Activated T-helper 1 cell treated with Interleukin-2 at 50 U/mL for 16 hours (primary cell): ENCODE results near the gene WDCP.
"Not testable (repeated sequence)": the region's sequence is repeated elsewhere in the genome, so short reads cannot be mapped to it uniquely, and the experiment has no call there.

Experiments used
- DNase-seq: peaks from one replicate; pipeline ENCODE4 v3.0.0-alpha.2; 2020; ENCODE audit warnings: low read depth

Gene WDCP

DNA sequence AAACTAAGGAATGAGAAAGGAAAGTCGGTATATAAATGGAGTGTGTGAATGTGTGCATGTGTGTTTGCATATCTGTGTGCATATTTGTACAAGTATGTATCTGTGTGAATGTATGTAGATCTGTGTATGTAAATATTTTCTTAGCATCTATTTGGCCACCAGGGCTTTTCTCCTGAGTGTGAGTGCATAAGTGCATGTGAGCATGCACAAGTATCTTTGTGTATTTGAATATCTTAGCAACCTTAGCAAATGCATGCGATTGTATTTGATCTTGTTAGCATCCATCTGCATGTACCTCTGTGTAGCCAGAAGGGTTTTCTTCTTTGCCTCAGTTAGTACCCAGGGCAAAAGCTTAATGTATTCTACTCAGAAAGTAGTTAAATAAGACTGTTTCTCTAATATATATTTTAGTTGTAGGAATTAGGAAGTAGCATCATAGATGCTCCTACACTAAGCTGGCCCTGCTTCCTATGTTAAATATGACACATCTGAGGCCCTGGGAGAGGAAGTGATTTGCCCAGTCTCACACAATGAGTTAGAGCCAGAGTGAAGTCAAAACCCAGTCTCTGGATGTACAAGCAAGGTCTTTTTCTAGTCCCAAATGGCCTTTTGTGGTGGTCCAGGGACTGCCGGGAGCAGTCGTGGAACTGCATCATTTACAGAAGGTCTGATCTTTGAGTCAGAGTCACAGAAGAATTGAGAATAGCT, 11.5 kb upstream of the WDCP start:
- no peak for DNase-seq

DNA sequence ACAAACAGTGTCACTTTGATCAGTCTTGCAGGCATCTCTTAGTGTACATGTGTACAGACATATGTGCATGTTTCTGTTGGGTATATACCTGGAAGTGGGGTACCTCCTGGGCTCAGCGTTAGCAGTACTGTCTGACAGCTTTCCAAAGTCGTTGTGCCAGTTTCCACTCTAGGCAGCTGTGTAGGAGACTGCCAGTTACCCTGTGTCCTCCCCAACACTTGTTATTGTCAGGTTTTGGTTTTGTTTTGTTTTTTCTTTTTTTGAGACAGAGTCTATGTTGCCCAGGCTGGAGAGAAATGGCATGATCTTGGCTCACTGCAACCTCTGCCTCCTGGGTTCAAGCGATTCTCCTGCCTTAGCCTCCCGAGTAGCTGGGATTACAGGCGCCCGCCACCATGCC, 8.6 kb upstream of the WDCP start:
- no peak for DNase-seq

DNA sequence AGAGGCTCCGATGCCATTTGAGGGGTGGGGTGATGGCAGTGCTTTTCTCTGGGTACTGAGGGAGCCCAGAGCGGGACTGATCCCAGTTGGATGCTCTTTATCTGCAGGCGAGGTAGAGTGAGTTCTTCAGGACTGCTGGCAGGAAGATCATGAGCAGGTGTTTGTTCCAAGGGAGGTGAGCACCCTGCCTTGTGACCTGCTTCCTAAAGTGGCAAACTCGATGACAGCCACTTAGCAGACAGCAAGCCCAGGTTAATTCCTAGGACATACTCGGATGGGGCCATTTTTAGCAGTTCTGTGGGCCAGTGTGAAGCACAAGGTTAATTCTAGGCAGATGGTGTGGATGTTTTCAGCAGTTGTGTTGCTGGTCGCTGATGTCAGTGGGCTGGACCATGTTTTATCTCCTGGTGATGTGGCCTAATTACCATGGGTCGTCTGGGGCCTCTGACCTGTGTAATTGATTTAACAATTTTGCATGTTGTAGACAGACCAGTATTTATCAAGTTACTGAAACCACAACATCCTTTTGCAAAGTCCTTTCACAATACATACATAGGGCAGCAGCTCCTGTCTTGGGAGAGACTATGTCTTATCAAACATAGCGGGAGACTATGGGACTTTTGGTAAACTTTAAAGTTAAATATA, 7.3 kb upstream of the WDCP start:
- DNase-seq, result no peak

DNA sequence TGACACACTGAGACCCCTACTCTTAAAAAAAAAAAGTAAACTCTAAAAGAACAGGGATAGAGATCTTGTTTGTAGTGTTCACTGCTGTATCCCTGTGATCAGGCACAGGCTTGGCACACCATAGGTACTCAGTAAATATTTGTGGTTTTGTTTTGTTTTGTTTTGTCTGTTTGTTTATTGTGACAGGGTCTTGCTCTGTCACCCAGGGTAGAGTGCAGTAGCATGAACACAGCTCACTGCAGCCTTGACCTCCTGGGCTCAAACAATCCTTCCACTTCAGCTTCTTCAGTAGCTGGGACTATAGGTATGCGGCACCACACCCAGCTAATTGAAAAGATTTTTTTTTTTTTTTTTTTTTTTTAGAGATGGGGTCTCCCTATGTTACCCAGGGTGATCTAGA, 5.8 kb upstream of the WDCP start:
- DNase-seq, result no peak

DNA sequence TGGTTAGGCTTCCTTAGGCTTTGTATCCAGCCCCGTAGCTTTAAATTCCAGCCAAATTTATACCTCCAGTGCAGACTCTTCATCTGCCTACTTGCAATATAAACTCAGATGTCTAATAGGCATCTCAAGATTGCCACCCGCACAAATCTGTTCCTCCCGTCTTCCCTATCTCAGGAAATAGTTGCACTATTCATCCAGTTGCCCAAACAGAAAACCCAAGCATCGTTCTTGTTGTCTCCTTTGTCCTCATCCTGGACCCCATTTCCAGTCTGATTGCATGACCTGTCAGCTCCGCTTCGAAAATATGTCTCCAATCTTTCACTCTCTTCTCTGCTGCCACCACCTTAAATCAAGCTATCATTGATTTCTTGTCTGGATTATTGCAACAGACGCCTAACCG, 4.6 kb upstream of the WDCP start:
- DNase-seq, result no peak

DNA sequence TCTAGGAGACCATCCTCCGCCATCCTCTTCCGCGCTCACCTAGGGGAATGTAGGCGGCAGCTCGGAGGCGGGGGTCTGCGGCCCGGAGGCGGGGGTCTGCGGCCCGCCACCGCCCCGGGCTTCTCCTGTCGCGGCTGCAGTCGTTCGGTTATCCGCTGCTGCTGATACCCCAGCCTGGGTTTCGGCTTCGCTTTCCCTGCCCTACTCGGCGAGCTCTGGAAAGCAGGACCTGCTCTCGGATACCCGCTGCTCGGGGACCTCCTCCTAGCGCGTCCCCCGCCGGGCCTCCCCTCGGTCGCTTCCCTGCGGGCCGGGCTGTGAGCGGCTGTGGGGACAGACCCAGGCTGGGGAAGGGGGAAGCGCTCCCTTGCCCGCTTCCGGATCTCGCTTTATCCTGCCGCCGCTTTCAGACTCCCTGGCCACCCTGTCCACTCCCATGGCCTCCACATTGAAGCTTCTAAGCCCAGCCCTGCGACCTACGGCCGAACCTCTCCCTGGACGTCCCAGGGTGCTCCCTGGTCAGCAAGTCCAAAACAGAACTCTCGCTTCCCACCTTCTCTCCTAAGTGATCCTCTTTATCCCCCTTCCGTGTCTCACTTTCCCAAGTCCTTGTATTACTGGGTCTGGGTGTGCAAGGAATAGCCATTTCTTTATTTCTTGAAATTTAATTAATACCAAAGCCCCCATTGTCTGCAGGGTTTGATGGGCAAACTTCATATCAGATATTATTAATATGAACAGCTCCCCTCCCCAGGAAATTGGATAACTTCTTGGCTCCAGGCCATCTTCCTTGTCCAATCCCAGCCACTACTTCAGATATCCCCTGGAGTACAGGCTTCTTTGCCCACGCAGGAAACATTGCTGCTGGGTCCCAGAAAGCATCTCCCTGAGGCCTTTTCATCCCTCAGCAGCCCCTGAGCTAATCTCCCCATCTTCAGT, 3.1 kb upstream of the WDCP start:
- no peak for DNase-seq

DNA sequence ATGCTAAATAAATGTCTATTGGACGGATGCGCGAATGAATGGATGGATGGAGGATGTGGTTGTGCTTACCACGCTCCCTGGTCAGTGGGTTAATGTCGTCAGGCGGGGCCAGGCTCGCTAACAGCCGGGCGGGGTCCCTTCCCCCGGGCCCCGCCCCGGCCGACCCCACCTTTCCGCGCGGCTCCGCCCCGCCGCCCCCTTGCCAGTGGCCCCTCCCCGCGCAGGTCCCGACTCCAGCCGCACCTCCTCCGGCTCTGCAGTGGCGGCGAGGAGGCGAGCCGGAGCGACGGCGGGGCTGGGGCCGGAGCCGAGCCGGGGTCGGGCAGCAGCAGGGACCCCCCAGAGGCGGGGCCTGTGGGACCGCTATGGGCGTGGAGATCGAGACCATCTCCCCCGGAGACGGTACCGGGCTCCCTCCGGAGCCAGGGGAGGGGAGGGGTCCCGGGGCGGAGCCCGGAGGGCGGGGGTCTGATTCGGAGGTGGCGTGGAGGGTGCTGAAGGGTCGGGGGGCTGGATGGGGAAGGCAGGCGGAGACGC, 2.4 kb upstream of the WDCP start, which contains the start of gene FKBP1B:
Gene FKBP1B, plus strand, starts transcription at position 257 of the 537 bp plus-strand sequence. Its CDS starts 109 bp downstream, at position 366.
- peak; percentile 29 for DNase-seq

DNA sequence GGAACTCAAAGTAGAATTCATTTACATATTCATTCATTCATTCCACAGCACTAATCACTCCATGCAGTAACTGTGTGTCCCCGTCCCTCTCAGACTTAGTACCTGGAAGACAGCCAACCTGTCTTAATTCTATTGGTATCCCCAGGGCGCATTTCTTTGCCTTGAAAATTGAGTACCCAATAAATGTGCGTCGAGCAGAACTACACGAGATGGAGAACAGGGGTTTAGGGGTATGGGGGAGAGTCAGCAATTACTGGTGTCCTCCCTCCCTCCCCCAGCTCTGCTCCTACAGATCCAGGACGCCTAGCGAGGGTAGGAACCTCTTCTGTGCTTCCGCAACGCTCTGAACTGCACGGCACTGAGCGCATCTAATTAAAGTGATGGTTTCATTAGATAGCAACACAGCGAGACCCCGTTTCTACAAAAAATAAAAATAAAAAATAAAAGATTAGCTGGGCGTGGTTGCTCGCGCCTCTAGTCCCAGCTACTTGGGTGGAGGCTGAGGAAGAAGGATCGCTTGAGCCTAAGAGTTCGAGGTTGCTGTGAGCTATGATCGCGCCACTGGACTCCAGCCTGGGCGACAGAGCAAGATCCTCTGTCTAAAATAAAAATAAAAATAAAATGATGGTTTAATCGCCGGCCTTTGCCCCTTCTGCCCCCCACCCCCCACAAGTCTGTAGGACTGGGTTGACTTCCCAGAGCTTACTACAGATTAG, 1.7 kb upstream of the WDCP start:
- DNase-seq, result no peak

DNA sequence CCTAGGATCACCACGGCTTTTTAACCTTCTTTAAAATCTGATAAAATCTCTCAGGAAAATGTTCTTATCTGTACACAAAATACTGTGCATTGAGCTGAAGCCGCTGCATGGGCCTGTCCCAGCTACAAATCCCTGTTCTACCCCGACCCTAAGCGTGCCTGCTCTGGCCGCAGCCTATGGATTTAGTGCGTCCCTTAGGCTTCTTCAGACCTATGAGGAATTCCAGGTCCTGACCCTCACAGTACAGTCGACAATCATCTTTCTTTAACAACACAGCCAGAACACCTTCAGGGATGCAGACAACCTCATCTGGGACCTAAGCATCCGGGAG, 477 bp upstream of the WDCP start:
- DNase-seq, result no peak

DNA sequence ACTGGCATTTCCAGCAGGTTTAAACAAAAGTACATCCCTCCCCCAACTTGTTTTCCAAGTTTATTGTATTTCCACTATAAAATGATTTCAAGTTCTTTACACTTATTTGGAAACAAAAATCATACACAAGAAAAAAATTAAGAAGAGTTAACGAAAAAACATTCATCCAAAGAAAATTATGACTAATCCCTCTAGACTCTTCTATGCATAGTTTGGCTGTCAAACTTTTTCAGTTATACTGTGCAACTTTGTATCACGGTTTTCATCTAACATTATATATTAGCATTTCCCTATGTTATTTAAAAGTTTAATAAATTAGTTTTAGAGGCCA, 627 bp downstream of the WDCP start:
- DNase-seq, result no peak

DNA sequence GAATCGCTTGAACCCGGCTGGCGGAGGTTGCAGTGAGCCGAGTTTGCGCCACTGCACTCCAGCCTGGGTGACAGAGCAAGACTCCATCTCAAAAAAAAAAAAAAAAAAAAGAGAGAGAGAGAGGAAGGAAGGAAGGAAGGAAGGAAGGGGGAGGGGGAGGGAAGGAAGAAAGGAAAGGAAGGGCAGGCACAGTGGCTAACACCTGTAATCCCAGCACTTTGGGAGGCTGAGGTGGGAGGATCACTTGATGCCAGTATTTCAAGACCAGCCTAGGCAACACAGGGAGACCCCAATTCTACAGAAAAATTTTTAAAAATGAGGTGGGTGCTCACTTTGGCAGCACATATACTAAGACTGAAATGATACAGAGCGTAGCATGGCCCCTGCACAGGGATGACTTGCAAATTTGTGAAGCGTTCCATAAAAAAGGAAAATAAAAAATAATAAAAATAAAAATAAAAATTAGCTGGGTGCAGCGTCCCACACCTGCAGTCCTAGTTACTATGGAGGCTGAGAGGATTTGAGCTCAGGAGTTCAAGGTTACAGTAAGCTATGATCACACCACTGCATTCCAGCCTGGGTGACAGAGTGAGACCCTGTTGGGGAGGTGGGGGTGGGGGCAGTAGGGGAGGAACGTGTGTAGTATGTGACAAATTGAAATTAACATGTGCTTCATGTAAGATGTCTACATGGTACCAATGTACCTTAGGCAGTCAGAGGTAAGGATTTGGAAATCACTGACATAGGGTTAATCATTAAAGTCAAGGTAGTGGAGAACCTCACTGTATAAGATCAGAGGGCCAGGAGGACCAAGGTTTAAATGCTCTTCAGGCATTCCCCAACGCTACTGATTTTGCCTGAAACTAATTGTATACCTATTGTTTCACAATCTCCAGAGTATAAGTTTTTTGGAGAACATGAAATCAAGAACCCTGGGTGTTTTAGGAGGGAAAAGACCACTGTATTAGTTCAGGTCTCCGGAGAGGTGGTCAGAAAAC, 1.4 kb downstream of the WDCP start:
- no peak for DNase-seq

DNA sequence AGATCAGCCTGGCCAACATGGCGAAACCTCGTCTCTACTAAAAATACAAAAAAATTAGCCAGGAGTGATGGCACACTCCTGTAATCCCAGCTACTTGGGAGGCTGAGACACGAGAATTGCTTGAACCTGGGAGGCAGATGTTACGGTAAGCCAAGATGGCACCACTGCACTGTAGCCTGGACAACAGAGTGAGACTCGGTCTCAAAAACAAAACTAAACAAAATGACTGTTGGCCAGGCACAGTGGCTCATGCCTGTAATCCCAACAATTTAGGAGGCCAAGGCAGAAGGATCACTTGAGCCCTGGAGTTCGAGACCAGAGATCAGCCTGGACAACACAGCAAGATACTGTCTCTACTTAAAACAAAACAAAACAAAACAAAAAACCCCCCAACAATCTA, 4.1 kb downstream of the WDCP start:
- DNase-seq, result not testable (repeated sequence)

DNA sequence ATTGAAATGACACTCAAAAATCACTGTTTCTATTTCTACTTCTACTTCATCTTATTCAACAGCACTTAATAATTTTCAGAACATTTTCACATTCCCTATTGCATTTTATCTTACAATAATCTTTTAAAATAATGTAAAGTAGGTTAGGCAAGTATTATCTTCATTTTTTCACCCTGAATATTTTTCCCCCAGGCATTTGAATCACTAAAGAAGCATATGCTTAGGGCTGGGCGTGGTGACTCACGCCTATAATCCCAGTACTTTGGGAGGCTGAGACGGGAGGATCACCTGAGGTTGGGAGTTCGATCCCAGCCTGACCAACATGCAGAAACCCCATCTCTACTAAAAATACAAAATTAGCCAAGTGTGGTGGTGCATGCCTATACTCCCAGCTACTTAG, 6.7 kb downstream of the WDCP start:
- no peak for DNase-seq

DNA sequence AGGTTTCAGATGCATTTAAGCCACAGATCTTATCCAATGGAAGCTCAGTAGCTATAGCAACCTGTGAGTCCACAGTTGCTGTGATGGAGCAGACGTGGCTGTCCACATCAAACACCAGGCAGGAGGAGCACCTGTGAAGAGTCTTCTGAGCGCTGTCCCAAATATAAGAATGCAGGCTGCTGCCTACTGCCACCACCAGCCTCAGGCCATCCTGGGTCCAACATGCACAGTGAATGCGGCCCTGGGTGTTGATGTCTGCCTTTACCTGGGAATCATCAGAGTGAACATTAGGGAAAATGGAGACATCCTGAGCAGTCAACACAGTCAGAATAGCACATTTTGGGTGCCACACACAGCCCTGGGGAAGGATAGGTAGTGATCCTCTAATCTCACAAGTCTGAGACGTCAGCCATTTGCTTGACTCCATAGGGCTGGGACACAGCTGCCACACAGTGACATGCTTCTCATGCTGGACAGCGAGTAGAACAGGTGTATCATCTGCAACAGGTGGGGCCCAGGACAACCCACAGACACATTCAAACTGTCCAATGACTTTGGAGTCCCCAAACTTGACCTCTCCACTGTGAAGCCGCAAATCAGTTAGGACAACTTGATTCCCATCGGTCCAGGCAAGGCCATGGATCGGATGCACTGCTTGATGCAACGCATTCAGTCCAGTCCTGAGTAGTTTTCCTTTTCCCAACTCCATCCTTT, 8.2 kb downstream of the WDCP start:
- DNase-seq, result no peak

DNA sequence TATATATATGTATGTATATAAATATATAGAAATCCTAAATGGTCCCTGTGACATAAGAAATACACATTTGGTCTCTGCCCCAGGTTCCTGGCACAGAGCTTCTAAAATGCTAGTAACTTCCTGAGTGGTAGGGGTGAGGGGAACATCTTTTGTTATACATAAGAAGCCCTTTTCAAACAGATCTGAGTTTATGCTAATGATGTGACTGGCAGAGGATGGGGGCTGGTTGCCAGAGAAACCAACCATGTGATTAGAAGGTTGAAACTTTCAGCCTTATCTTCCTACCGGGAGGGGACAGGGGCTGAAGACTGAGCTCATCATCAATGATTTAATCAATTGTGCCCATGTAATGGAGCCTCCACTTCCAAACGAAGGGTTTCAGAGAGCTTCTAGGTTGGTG, 21.0 kb downstream of the WDCP start:
- DNase-seq, result no peak

DNA sequence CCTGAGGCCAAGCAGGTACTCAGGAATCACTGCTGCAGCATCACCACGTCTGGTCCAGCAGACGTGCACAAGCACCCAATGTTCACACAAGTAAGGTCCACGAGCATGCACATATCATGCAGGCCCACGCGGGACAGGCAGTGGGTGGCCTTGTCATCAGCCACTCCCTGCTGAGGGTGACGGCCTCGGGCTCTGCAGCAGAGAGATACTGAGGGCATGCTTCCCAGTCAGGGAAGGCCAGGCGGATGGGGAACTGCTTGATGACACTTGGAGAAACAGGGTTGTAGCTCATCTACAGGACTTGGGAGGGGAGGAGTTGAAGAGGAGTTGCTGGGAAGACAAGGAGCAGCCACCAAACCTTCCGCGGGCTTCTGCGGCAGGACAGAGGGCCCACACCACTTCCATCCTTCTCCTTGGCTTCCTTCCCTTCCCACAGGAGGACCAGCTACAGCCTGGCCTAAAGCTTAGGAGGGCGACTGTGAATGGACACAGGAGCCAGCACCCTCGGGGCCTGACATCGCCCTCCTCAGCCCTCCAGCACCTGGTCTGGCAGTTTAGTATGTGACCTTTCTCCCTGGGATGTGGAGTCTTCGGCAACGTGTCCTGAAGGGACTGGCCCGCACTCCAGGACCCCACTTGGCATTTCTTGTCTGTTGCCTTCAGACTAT, 22.1 kb downstream of the WDCP start:
- DNase-seq, result no peak

DNA sequence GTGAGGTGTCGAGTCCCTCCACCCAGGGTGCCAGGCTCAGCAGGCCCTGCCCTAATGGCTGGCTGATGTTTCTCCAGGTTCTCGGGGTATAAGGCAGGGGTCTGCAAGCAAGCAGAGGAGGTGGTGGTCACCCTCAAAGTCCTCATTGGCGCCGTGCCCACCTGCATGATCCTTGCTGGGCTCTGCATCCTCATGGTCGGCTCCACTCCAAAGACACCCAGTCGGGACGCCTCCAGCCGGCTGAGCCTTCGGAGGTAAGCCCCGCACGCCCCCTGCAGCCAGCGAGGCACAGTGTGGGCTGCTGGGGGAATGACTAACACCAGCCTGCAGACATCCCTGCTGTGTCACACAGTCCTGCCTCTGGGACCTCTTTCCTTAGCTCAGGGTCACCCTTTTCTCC, 23.2 kb downstream of the WDCP start:
- no peak for DNase-seq

DNA sequence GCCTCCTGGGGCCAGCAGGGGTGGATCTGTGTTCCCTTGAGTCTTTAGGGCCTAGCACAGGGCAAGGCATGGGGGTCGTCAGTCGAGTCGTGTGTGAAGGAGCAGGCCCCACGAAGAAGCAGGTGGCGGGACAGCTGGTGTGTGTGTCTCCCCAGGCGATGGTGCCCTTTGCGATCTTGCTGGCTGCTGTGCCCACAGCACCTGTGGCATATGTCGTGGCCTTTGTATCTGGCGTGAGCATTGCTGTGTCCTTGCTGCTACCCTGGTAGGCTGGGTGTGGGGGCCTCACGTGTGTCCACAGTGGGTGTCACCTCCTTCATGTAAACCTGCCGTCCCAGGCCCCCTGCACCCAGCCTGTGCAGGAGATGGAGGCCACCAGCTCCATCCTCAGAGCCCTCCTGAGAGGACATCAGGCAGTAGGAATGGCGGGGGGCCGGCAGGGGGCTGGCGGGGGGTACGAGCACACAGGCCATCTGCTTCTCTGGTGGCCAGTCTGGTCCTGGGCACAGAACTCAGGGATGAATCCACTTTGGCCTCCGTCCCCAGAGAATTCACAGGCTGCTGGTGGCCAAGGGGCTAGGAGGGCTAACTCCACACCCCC, 24.1 kb downstream of the WDCP start:
- DNase-seq, result no peak

DNA sequence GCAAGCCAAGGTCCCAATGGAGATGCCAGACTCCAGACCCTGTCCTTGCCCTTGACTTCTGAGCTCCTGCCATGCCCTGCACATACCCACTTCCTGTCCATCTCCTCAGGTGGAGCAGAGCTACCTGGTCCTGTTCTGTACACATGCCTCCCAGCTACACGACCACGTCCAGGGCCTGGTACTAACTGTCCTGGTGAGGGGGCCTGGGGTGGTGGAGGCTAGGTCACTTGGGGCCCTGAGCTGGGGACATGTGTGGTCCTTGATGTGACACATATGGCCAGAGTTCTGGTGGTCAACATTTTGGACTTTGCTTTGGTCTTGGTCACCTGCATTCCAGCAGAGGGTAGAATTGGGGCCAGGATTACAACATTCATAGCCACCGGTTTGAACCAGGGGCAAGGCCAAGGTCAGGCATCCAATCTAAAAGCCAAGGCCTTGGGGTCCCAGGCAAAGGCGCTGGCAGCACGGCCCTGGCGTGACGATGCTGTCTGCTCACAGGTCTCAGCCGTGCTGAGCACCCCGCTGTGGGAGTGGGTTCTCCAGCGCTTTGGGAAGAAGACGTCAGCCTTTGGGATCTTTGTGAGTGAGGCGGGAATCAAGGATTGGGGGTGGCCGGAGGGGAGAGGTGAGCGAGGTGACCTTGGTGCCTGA, 24.7 kb downstream of the WDCP start:
- no peak for DNase-seq
